Loucy (cell line): Measurements from ENCODE around the gene PRRC2B.
A peak's percentile ranks its signal among the peaks of the same experiment; 100 is the strongest.

Experiments used
- H2AFZ ChIP-seq: fragments of 200-600 bp; sonication (generic); 2 replicates; pipeline ENCODE4 v1.6.0; 2016; ENCODE audit warnings: antibody characterized with exemption, mild to moderate bottlenecking, low read length, moderate library complexity
- H3F3A ChIP-seq: fragments of 200-600 bp; 2 replicates; pipeline ENCODE4 v1.6.0; 2016; ENCODE audit warnings: antibody characterized with exemption, low read depth, mild to moderate bottlenecking
- H3K27me3 ChIP-seq: fragments of 200-600 bp; sonication (generic); 2 replicates; pipeline ENCODE4 v1.6.1; 2014; ENCODE audit warnings: low read length, mild to moderate bottlenecking; ENCODE audit not compliant: insufficient read depth, poor library complexity, severe bottlenecking
- H3K36me3 ChIP-seq: fragments of 200-600 bp; sonication (generic); 2 replicates; pipeline ENCODE4 v1.6.1; 2016; ENCODE audit warnings: low read length; ENCODE audit not compliant: insufficient read depth
- H3K4me1 ChIP-seq: fragments of 200-600 bp; sonication (generic); 2 replicates; pipeline ENCODE4 v1.5.1; 2014; ENCODE audit warnings: low read length, mild to moderate bottlenecking; ENCODE audit not compliant: insufficient read depth, poor library complexity, severe bottlenecking
- H3K4me2 ChIP-seq: fragments of 200-600 bp; sonication (generic); 2 replicates; pipeline ENCODE4 v1.6.0; 2014; ENCODE audit warnings: antibody characterized with exemption, low read length, low read depth, mild to moderate bottlenecking; ENCODE audit not compliant: poor library complexity, severe bottlenecking
- H3K4me3 ChIP-seq: fragments of 200-600 bp; sonication (generic); 2 replicates; pipeline ENCODE4 v1.5.1; 2014; ENCODE audit warnings: low read length, mild to moderate bottlenecking, mixed read lengths; ENCODE audit not compliant: poor library complexity, severe bottlenecking
- H3K79me2 ChIP-seq: fragments of 200-600 bp; sonication (generic); 2 replicates; pipeline ENCODE4 v1.6.1; 2014; ENCODE audit warnings: low read length; ENCODE audit not compliant: insufficient read depth
- H3K9ac ChIP-seq: fragments of 200-600 bp; sonication (generic); 2 replicates; pipeline ENCODE4 v1.6.0; 2014; ENCODE audit warnings: mild to moderate bottlenecking, low read depth, low read length, moderate library complexity; ENCODE audit not compliant: poor library complexity, severe bottlenecking
- H3K9me2 ChIP-seq: fragments of 200-600 bp; sonication (generic); replicated peaks from 2 replicates; pipeline ENCODE4 v1.6.1; 2016; ENCODE audit warnings: low read depth, low read length, mixed read lengths
- H3K9me3 ChIP-seq: fragments of 200-600 bp; sonication (generic); 2 replicates; pipeline ENCODE4 v1.6.1; 2014; ENCODE audit warnings: mild to moderate bottlenecking, antibody characterized with exemption, low read length, low read depth; ENCODE audit not compliant: insufficient read depth
- H4K20me1 ChIP-seq: fragments of 200-600 bp; sonication (generic); 2 replicates; pipeline ENCODE4 v1.6.0; 2014; ENCODE audit warnings: antibody characterized with exemption, low read length, mild to moderate bottlenecking; ENCODE audit not compliant: insufficient read depth, poor library complexity, severe bottlenecking
- CTCF ChIP-seq: fragments of 200-600 bp; sonication (generic); conservative IDR thresholded peaks from 2 replicates; pipeline ENCODE4 v1.5.1; 2014; ENCODE audit warnings: mild to moderate bottlenecking, antibody characterized with exemption, low read length
- EZH2phosphoT487 ChIP-seq: fragments of 200-600 bp; IDR thresholded peaks from 2 replicates; pipeline ENCODE4 v1.6.1; 2018; ENCODE audit warnings: antibody characterized with exemption, mild to moderate bottlenecking, moderate library complexity, borderline replicate concordance

The PRRC2B gene

GRCh38 chr9:131478421-131478868 lies 84.6 kb downstream of the PRRC2B start:
- TF ChIP-seq EZH2phosphoT487 (no peak), CTCF (peak; percentile 62)
- peaks cover 28% of the 10 kb centered on the region for H4K20me1 ChIP-seq

GRCh38 chr9:131478911-131479310 lies 85.0 kb downstream of the PRRC2B start:
- no peak overlapping the region for H3K4me3 ChIP-seq
- no peaks in the 10 kb centered on the region for H3K9me3 ChIP-seq
- H2AFZ ChIP-seq: no peak overlapping the region
- H3K27me3 ChIP-seq: no peaks in the 10 kb centered on the region
- no peaks in the 10 kb centered on the region for H3F3A ChIP-seq
- no peaks in the 10 kb centered on the region for H3K9me2 ChIP-seq
- no peaks in the 10 kb centered on the region for H3K79me2 ChIP-seq
- TF ChIP-seq CTCF: no peak
- TF ChIP-seq EZH2phosphoT487: no peak
- H3K4me1 ChIP-seq: no peaks in the 10 kb centered on the region
- peaks cover 28% of the 10 kb centered on the region for H4K20me1 ChIP-seq
- H3K9ac ChIP-seq: no peak overlapping the region
- peaks cover 95% of the 10 kb centered on the region; the same call in 1 of the 2 replicates for H3K36me3 ChIP-seq
- H3K4me2 ChIP-seq: no peak overlapping the region

More at GRCh38 chr9:131478421-131478868, 84.6 kb downstream of the PRRC2B start:
- H3F3A ChIP-seq: no peaks in the 10 kb centered on the region
- H3K4me1 ChIP-seq: no peaks in the 10 kb centered on the region
- H3K4me3 ChIP-seq: no peak overlapping the region
- no peaks in the 10 kb centered on the region for H3K9me2 ChIP-seq
- H3K9me3 ChIP-seq: no peaks in the 10 kb centered on the region
- H3K36me3 ChIP-seq: peaks cover 95% of the 10 kb centered on the region; the same call in 1 of the 2 replicates
- H3K4me2 ChIP-seq: no peak overlapping the region
- H3K27me3 ChIP-seq: no peaks in the 10 kb centered on the region
- no peak overlapping the region for H3K9ac ChIP-seq
- no peak overlapping the region for H2AFZ ChIP-seq
- no peaks in the 10 kb centered on the region for H3K79me2 ChIP-seq

GRCh38 chr9:131480258-131480657 lies 86.4 kb downstream of the PRRC2B start:
- no peaks in the 10 kb centered on the region for H3K9me3 ChIP-seq
- H3K9me2 ChIP-seq: no peaks in the 10 kb centered on the region
- H3F3A ChIP-seq: no peaks in the 10 kb centered on the region
- peaks cover 95% of the 10 kb centered on the region; the same call in 1 of the 2 replicates for H3K36me3 ChIP-seq
- no peaks in the 10 kb centered on the region for H3K79me2 ChIP-seq
- no peak overlapping the region for H2AFZ ChIP-seq
- H3K27me3 ChIP-seq: no peaks in the 10 kb centered on the region
- H3K4me3 ChIP-seq: no peak overlapping the region
- peaks cover 32% of the 10 kb centered on the region for H4K20me1 ChIP-seq
- H3K4me2 ChIP-seq: no peak overlapping the region
- H3K4me1 ChIP-seq: no peaks in the 10 kb centered on the region
- no peak overlapping the region for H3K9ac ChIP-seq
- no peak for TF ChIP-seq EZH2phosphoT487
- TF ChIP-seq CTCF: no peak
